ENCODE results near the gene ASF1A.

Gene ASF1A

DNA sequence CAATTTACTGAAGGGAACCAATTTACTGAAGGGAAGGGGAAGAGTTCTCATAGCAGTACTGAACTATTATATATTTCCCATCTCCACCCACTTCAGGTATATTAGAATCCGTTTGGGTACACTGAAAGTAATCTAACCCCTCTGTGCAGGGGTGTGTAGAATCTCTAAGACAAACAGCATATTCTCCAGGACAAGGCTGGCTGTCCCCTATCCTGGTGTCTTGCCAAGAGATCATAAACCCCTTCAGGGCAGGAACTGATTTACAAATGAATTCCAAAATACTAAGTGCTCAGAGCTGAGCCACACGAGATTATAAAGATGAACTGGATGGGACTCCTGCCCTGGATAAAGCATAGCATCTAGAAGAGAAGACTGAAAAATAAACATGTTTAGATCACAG lies 9.2 kb downstream of the ASF1A start:
- H3K36me3 ChIP-seq (ENCODE audit: control insufficient read depth in 1 of 2, insufficient read depth in 2 of 2, low read length in 2 of 2) = peaks cover 7 to 16% of the 10 kb centered on the region in 2 experiments
- H2BK120ac ChIP-seq (ENCODE audit: insufficient read depth, low read length, poor library complexity) = no peak overlapping the region
- no peak overlapping the region for H3K4ac ChIP-seq (ENCODE audit: low read depth, low read length)
- peak overlapping the region; percentile 65 for H4K91ac ChIP-seq (ENCODE audit: low read depth, low read length)
- no peaks in the 10 kb centered on the region for H3K27me3 ChIP-seq (ENCODE audit: insufficient read depth, low read length)
- no peak overlapping the region for H2AFZ ChIP-seq (ENCODE audit: insufficient read depth, low read length, poor library complexity)
- H3K9me3 ChIP-seq (ENCODE audit: insufficient read depth, low read depth, low read length) = no peaks in the 10 kb centered on the region
- H3K4me2 ChIP-seq (ENCODE audit: low read length) = no peak overlapping the region
- H3K4me3 ChIP-seq (ENCODE audit: low read depth, low read length) = no peak overlapping the region
- peaks cover 3% of the 10 kb centered on the region for H3K79me1 ChIP-seq (ENCODE audit: low read length)
- H2BK5ac ChIP-seq (ENCODE audit: low read depth, low read length, poor library complexity) = peak overlapping the region; percentile 43
- peaks cover 0 to 9% of the 10 kb centered on the region in 2 experiments for H3K4me1 ChIP-seq (ENCODE audit: control insufficient read depth in 1 of 2, insufficient read depth in 2 of 2, low read length in 2 of 2)
- H3K27ac ChIP-seq (ENCODE audit: low read depth, low read length) = peak overlapping the region; percentile 75
- no peak overlapping the region for H3K18ac ChIP-seq (ENCODE audit: low read length)
- H2BK12ac ChIP-seq (ENCODE audit: low read length) = no peak overlapping the region
- WGBS (ENCODE audit: extremely low coverage, insufficient coverage, insufficient read length) = no CpG with 5 or more reads among the region's 2 CpGs
- H4K8ac ChIP-seq (ENCODE audit: low read depth, low read length) = peak overlapping the region; percentile 27
- H3K14ac ChIP-seq (ENCODE audit: low read length) = no peak overlapping the region
- no peak overlapping the region for H3K9ac ChIP-seq (ENCODE audit: low read length)
- no peak for DNase-seq
- no peak overlapping the region for H3K23ac ChIP-seq (ENCODE audit: low read length)
- H3K79me2 ChIP-seq (ENCODE audit: control insufficient read depth, insufficient read depth, low read length, poor library complexity) = peaks cover 3% of the 10 kb centered on the region
- H2AK5ac ChIP-seq (ENCODE audit: low read length) = no peak overlapping the region
- no peak overlapping the region for H4K12ac ChIP-seq (ENCODE audit: low read depth, low read length)

DNA sequence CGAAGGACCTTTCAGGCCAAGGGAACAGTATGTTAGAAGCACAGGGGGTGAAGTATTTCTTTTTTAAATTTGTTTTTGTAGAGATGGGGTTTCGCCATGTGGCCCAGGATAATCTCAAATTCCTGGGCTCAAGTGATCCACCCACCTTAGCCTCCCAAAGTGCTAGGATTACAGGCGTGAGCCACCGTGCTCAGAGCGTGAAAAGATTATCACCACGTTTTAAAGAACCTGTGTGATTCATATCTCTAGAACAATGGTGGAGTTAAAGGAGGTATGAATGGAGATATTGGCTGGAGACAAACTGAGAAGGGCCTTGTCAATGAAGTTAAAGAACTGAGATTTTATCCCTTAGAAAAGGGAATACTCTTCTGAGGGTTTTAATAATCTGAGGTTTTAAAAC lies 9.7 kb downstream of the ASF1A start:
- Histone ChIP-seq H3K4ac (ENCODE audit: low read depth, low read length) (no peak overlapping the region), H3K27ac (ENCODE audit: low read depth, low read length) (no peak overlapping the region), H3K4me2 (ENCODE audit: low read length) (no peak overlapping the region), H2BK12ac (ENCODE audit: low read length) (no peak overlapping the region), H3K23ac (ENCODE audit: low read length) (no peak overlapping the region), H4K91ac (ENCODE audit: low read depth, low read length) (no peak overlapping the region), H2AFZ (ENCODE audit: insufficient read depth, low read length, poor library complexity) (no peak overlapping the region), H4K12ac (ENCODE audit: low read depth, low read length) (no peak overlapping the region), H3K9ac (ENCODE audit: low read length) (no peak overlapping the region), H4K8ac (ENCODE audit: low read depth, low read length) (no peak overlapping the region), H3K18ac (ENCODE audit: low read length) (no peak overlapping the region), H3K27me3 (ENCODE audit: insufficient read depth, low read length) (no peaks in the 10 kb centered on the region), H3K14ac (ENCODE audit: low read length) (no peak overlapping the region), H2BK5ac (ENCODE audit: low read depth, low read length, poor library complexity) (no peak overlapping the region), H3K4me3 (ENCODE audit: low read depth, low read length) (no peak overlapping the region), H3K36me3 (ENCODE audit: control insufficient read depth in 1 of 2, insufficient read depth in 2 of 2, low read length in 2 of 2) (peaks cover 4 to 16% of the 10 kb centered on the region in 2 experiments), H2BK120ac (ENCODE audit: insufficient read depth, low read length, poor library complexity) (no peak overlapping the region), H3K9me3 (ENCODE audit: insufficient read depth, low read depth, low read length) (no peaks in the 10 kb centered on the region), H3K4me1 (ENCODE audit: control insufficient read depth in 1 of 2, insufficient read depth in 2 of 2, low read length in 2 of 2) (peaks cover 0 to 9% of the 10 kb centered on the region in 2 experiments), H3K79me1 (ENCODE audit: low read length) (peaks cover 3% of the 10 kb centered on the region), H2AK5ac (ENCODE audit: low read length) (no peak overlapping the region), H3K79me2 (ENCODE audit: control insufficient read depth, insufficient read depth, low read length, poor library complexity) (peaks cover 3% of the 10 kb centered on the region)
- no peak for DNase-seq
- no CpG with 5 or more reads among the region's 6 CpGs for WGBS (ENCODE audit: extremely low coverage, insufficient coverage, insufficient read length)

- Histone ChIP-seq H4K91ac (ENCODE audit: low read depth, low read length) (no peak overlapping the region), H3K79me2 (ENCODE audit: control insufficient read depth, insufficient read depth, low read length, poor library complexity) (no peaks in the 10 kb centered on the region), H3K23ac (ENCODE audit: low read length) (no peak overlapping the region), H3K27me3 (ENCODE audit: insufficient read depth, low read length) (no peaks in the 10 kb centered on the region), H2BK5ac (ENCODE audit: low read depth, low read length, poor library complexity) (no peak overlapping the region), H2AK5ac (ENCODE audit: low read length) (no peak overlapping the region), H3K4me2 (ENCODE audit: low read length) (no peak overlapping the region), H3K4me1 (ENCODE audit: control insufficient read depth in 1 of 2, insufficient read depth in 2 of 2, low read length in 2 of 2) (peaks cover 0 to 6% of the 10 kb centered on the region in 2 experiments), H2BK12ac (ENCODE audit: low read length) (no peak overlapping the region), H3K9ac (ENCODE audit: low read length) (no peak overlapping the region), H3K14ac (ENCODE audit: low read length) (no peak overlapping the region), H3K18ac (ENCODE audit: low read length) (no peak overlapping the region), H3K4me3 (ENCODE audit: low read depth, low read length) (no peak overlapping the region), H2AFZ (ENCODE audit: insufficient read depth, low read length, poor library complexity) (no peak overlapping the region), H4K8ac (ENCODE audit: low read depth, low read length) (no peak overlapping the region), H3K9me3 (ENCODE audit: insufficient read depth, low read depth, low read length) (no peaks in the 10 kb centered on the region), H3K79me1 (ENCODE audit: low read length) (peaks cover 3% of the 10 kb centered on the region), H3K36me3 (ENCODE audit: control insufficient read depth in 1 of 2, insufficient read depth in 2 of 2, low read length in 2 of 2) (peaks cover 2 to 9% of the 10 kb centered on the region in 2 experiments), H3K27ac (ENCODE audit: low read depth, low read length) (no peak overlapping the region), H2BK120ac (ENCODE audit: insufficient read depth, low read length, poor library complexity) (no peak overlapping the region), H4K12ac (ENCODE audit: low read depth, low read length) (no peak overlapping the region), H3K4ac (ENCODE audit: low read depth, low read length) (no peak overlapping the region)
- no peak for DNase-seq
Observed at GRCh38 chr6:118905084-118905483, 11.1 kb downstream of the ASF1A start.

DNA sequence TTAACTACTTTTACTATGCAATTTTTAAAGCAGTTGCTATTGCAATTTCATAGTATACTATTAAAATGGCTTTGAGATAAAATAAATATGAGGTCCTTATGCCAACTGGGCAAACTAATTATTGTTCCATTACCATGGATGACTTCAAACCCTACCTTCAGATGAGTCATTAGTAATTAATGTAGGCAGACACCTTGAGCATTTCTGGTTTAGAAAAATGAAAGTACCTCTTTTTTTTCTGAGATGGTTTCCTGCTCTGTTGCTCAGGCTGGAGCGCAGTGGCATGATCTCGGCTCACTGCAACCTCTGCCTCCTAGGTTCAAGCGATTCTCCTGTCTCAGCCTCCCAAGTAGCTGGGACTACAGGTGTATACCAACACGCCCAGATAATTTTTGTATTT lies 11.9 kb downstream of the ASF1A start:
- H3K79me1 ChIP-seq (ENCODE audit: low read length) = peaks cover 3% of the 10 kb centered on the region
- H2BK120ac ChIP-seq (ENCODE audit: insufficient read depth, low read length, poor library complexity) = no peak overlapping the region
- no peak overlapping the region for H3K4me2 ChIP-seq (ENCODE audit: low read length)
- H3K79me2 ChIP-seq (ENCODE audit: control insufficient read depth, insufficient read depth, low read length, poor library complexity) = no peaks in the 10 kb centered on the region
- no peak overlapping the region for H2BK5ac ChIP-seq (ENCODE audit: low read depth, low read length, poor library complexity)
- H3K9me3 ChIP-seq (ENCODE audit: insufficient read depth, low read depth, low read length) = no peaks in the 10 kb centered on the region
- H3K4me3 ChIP-seq (ENCODE audit: low read depth, low read length) = no peak overlapping the region
- peak in 1 of 2 donors; percentile 9 for DNase-seq
- H3K23ac ChIP-seq (ENCODE audit: low read length) = no peak overlapping the region
- no CpG with 5 or more reads among the region's 4 CpGs for WGBS (ENCODE audit: extremely low coverage, insufficient coverage, insufficient read length)
- H3K4me1 ChIP-seq (ENCODE audit: control insufficient read depth in 1 of 2, insufficient read depth in 2 of 2, low read length in 2 of 2) = peaks cover 0 to 6% of the 10 kb centered on the region in 2 experiments
- no peak overlapping the region for H4K12ac ChIP-seq (ENCODE audit: low read depth, low read length)
- H3K4ac ChIP-seq (ENCODE audit: low read depth, low read length) = no peak overlapping the region
- no peak overlapping the region for H3K18ac ChIP-seq (ENCODE audit: low read length)
- H2AFZ ChIP-seq (ENCODE audit: insufficient read depth, low read length, poor library complexity) = no peak overlapping the region
- no peak overlapping the region for H4K8ac ChIP-seq (ENCODE audit: low read depth, low read length)
- no peak overlapping the region for H4K91ac ChIP-seq (ENCODE audit: low read depth, low read length)
- H2AK5ac ChIP-seq (ENCODE audit: low read length) = no peak overlapping the region
- no peak overlapping the region for H3K9ac ChIP-seq (ENCODE audit: low read length)
- no peaks in the 10 kb centered on the region for H3K27me3 ChIP-seq (ENCODE audit: insufficient read depth, low read length)
- H3K27ac ChIP-seq (ENCODE audit: low read depth, low read length) = no peak overlapping the region
- peaks cover 2 to 9% of the 10 kb centered on the region in 2 experiments for H3K36me3 ChIP-seq (ENCODE audit: control insufficient read depth in 1 of 2, insufficient read depth in 2 of 2, low read length in 2 of 2)
- no peak overlapping the region for H2BK12ac ChIP-seq (ENCODE audit: low read length)
- no peak overlapping the region for H3K14ac ChIP-seq (ENCODE audit: low read length)

Data from trophoblast cell (in vitro differentiated cells and primary cell).